Cardiac fibroblast (primary cell): ENCODE measurements around the gene OR6B1.
"Not testable (repeated sequence)": the region's sequence is repeated elsewhere in the genome, so short reads cannot be mapped to it uniquely, and the experiment has no call there.

ENCODE experiments used
- DNase-seq, 2 donors: peaks; one replicate each; pipeline versions ENCODE4 v3.0.0 to v3.0.0-alpha.2; 2010; ENCODE audit warnings: low read depth in 2 of 2
- H3K4me3 ChIP-seq, 2 donors: replicated peaks in 1 of 2; 1 replicate in 1 of 2; 2 replicates in 1 of 2; pipeline ENCODE4 v1.5.1; 2011; ENCODE audit warnings: low read depth in 2 of 2, low read length in 2 of 2, mild to moderate bottlenecking in 2 of 2, moderate library complexity in 1 of 2
- TF ChIP-seq, protein P1 (sequence below): IDR thresholded peaks from one replicate; pipeline ENCODE4 v1.5.1; 2011; ENCODE audit warnings: low read depth, mild to moderate bottlenecking, low read length, inconsistent platforms

OR6B1 gene

DNA sequence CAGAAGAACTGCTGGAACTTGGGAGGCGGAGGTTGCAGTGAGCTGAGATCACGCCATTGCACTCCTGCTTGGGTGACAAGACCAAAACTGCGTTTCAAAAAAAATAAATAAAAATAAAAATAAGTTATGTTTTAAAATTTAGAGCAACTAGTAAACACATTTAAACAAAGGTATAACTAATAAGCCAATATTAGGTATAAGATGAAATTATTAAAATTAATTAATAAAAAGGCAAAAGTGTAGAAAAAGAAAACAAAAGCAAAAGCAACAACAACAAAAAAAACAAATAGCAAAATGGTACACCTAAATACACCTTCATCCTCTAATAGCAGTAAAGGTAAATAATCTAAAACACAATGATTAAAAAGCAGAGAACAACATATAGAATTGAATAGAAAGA lies 6.2 kb upstream of the OR6B1 start:
- DNase-seq, result no peak
- TF ChIP-seq, protein P1, sequence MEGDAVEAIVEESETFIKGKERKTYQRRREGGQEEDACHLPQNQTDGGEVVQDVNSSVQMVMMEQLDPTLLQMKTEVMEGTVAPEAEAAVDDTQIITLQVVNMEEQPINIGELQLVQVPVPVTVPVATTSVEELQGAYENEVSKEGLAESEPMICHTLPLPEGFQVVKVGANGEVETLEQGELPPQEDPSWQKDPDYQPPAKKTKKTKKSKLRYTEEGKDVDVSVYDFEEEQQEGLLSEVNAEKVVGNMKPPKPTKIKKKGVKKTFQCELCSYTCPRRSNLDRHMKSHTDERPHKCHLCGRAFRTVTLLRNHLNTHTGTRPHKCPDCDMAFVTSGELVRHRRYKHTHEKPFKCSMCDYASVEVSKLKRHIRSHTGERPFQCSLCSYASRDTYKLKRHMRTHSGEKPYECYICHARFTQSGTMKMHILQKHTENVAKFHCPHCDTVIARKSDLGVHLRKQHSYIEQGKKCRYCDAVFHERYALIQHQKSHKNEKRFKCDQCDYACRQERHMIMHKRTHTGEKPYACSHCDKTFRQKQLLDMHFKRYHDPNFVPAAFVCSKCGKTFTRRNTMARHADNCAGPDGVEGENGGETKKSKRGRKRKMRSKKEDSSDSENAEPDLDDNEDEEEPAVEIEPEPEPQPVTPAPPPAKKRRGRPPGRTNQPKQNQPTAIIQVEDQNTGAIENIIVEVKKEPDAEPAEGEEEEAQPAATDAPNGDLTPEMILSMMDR, result no peak
- no peak overlapping the region for H3K4me3 ChIP-seq

DNA sequence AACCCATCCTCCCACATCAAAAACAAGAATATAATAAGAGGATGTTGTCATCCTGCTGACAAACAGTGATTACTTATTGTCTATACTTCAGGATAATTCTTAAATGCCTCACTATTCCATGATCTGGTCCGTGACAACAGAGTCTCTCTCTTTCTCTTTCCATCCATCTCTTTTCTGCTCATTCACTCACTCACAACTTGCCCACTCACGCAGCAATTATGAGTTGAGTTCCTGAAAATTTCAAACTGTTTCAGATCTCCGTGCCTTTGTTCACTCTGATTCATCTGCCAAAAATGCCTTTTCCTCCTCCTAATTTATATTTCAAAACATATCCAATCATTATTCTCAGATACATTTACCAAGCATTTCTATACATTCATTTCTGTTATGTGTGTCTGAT lies 1.4 kb downstream of the OR6B1 start:
- no peak overlapping the region for H3K4me3 ChIP-seq
- DNase-seq, result peak in 1 of 2 donors; percentile 58
- TF ChIP-seq, protein P1, result no peak

DNA sequence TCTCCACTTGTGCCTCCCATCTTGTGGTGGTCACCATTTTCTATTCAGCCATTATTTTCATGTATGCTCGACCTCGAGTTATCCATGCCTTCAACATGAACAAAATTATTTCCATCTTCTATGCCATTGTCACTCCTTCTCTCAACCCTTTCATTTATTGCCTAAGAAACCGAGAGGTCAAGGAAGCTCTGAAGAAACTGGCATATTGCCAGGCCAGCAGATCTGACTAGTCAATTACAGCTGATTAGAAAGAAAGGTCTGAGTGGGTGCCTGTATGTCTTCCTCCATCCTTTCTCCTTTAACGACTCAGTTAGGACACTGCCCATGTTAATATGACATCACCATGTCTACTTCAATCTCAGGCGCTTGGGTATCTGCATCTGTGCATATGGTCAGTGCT lies 4.6 kb downstream of the OR6B1 start:
- no peak for DNase-seq
- TF ChIP-seq, protein P1, result no peak
- H3K4me3 ChIP-seq, result no peak overlapping the region

DNA sequence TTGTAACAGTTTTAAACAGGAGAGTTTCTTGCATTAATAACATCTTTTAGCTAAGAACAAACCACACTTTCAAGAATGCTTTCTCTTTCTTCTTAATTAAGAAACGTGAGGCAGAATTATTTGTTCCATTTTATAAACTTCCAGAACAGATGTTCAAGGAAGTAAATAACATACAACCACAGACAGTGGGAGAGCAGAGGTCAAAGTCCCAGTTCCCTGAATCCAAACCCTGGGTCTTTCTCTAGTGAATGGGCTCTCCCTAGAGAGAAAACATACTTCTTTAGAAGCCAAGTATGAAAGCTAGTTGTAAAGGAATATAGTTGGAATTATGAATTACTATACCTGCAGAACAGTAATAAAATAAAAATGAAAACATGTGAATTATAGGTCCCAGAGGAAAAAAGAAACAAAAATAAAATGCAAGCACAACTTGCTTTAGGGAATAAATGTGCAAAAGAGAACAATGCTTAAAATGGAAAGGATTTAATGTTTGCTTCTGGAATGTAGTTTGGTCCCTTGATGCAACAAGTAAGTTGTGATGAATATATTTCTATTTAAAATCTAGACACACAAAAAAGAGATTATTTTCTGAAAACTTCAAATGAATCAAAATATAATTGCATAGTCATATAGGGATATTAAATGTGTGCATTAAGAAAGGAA lies 6.0 kb downstream of the OR6B1 start:
- H3K4me3 ChIP-seq, result no peak overlapping the region
- TF ChIP-seq, protein P1, result no peak
- DNase-seq, result no peak

DNA sequence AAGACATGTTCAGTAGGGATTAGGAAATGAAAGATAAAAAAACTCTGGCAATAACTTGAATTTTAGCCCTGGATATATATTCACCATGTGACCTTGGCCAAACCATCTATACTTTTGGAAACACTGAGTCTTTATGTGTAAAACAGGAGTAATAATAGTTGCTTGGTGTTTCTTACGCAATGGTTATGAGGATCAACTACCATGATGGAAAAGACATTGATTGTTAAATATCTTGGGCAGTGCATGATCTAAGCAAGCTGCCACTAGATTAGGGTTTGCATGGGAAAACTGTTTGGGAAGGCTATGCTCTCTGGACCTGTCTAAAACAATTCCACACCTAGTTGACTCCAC lies 6.5 kb downstream of the OR6B1 start:
- no peak for DNase-seq
- H3K4me3 ChIP-seq, result no peak overlapping the region
- TF ChIP-seq, protein P1, result no peak

DNA sequence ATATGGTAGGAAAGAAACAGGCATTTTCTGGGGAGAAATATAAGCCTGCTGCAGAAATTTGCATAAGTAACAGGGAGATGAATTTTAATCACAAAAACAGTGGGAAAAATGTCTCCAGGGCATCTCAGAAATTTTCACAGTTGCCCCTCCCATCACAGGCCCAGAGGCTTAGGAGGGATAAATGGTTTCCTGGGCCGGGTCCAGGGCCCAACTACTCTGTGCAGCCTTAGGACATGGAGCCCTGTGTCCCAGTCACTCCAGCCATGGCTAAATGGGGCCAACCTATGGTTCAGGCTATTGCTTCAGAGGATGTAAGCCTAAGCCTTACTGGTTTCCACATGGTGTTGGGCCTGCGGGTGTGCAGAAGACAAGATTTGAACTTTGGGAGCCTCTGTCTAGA lies 9.2 kb downstream of the OR6B1 start:
- TF ChIP-seq, protein P1, result no peak
- H3K4me3 ChIP-seq, result no peak overlapping the region
- no peak for DNase-seq

DNA sequence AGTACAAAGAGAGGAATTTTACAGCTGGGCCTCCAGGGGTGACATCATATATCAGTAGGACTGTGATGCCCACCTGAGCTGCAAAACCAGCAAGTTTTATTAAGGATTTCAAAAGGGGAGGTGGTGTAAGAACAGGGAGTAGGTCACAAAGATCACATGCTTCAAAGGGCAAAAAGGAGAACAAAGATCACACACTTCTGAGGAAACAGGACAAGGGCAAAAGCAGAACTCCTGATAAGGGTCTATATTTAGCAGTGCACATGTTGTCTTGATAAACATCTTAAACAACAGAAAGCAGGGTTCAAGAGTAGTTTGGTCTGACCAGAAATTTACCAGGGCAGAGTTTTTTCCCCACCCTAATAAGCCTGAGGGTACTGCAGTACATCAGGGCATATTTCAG lies 9.9 kb downstream of the OR6B1 start:
- DNase-seq, result not testable (repeated sequence)

DNA sequence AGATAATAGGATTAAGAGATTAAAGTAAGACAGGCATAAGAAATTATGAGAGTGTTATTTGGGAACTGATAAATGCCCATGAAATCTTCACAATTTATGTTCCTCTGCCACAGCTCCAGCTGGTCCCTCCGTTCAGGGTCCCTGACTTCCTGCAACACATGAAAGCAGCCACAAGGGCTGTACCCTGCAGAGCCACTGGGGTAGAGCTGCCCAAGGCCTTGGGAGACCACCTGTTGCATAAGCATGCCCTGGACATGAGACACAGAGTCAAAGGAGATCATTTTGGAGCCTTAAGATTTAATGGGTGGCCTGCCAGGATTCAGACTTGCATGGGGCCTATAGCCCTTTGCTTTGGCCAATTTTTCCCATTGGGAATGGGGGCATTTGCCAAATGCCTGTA lies 10.7 kb downstream of the OR6B1 start:
- not testable (repeated sequence) for H3K4me3 ChIP-seq, DNase-seq

More for the DNA sequence above, 9.9 kb downstream of the OR6B1 start:
- H3K4me3 ChIP-seq, result not testable (repeated sequence)
